LNCaP clone FGC (cell line): Measurements from ENCODE around the gene TTLL13.

Experiments used
- DNase-seq: peaks from one replicate; pipeline ENCODE4 v3.0.0-alpha.2; 2011; ENCODE audit warnings: low read depth
- H3K4me3 ChIP-seq: 2 replicates; pipeline ENCODE4 v1.5.1; 2011; ENCODE audit warnings: mild to moderate bottlenecking, low read depth, low read length, control low read depth
- CTCF ChIP-seq: IDR thresholded peaks from 2 replicates; pipeline ENCODE4 v1.5.1; 2012; ENCODE audit warnings: mild to moderate bottlenecking; ENCODE audit not compliant: control insufficient read depth, insufficient read depth; ENCODE audit errors: extremely low read depth

TTLL13 gene

GRCh38 chr15:90261811-90262210, 12.5 kb downstream of the TTLL13 start:
- H3K4me3 ChIP-seq = no peak overlapping the region
- no peak for TF ChIP-seq CTCF
- DNase-seq = no peak

- H3K4me3 ChIP-seq = no peak overlapping the region
- DNase-seq = no peak
- no peak for TF ChIP-seq CTCF
Measured at GRCh38 chr15:90262426-90262825, 13.1 kb downstream of the TTLL13 start.

GRCh38 chr15:90264671-90265070, 15.3 kb downstream of the TTLL13 start:
- no peak for DNase-seq
- TF ChIP-seq CTCF = no peak

DNA sequence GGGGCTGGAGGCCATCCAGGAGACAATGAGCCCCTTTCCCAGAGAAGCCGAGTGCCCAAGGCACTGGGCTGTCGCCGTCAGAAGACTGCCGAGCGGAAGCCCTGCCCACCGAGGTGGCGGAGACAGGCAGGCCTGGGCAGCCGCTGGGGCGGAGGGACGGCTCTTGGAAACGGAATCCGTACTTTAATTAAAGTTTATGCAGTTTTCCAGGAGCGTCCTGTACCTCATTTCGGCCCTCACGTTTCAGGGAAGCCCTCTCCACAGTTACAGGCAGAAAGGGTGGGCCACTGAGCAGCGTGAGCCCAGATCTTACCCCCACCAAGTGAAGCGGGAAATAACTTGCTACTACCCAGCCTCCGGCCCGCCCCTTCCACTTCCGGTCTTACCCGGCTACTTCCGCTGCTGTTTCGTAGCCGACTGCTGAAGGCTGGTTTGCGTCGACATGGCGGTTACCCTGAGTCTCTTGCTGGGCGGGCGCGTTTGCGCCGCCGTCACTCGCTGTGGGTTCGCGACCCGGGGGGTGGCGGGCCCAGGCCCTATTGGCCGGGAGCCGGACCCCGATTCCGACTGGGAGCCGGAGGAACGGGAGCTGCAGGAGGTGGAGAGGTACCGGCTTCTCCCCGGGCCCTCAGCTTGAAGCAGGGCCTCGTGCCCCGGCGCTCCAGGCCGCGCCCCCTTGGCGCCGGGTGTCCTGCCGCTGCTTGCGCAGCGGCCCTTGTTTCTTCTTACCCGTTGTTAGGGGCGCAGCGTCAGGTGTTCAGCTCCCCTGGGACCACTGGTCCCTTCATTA, 16.1 kb downstream of the TTLL13 start, which contains the start of gene NGRN:
NGRN (plus strand) TSS at position 402 of the 790 bp plus-strand sequence; CDS start at position 443, 41 bp downstream.
- peak within 1 kb of the TSS; percentile 75 for H3K4me3 ChIP-seq
- no peak for TF ChIP-seq CTCF
- DNase-seq = peak; percentile 72

More at GRCh38 chr15:90264671-90265070, 15.3 kb downstream of the TTLL13 start:
- peak overlapping the region; percentile 75 for H3K4me3 ChIP-seq

DNA sequence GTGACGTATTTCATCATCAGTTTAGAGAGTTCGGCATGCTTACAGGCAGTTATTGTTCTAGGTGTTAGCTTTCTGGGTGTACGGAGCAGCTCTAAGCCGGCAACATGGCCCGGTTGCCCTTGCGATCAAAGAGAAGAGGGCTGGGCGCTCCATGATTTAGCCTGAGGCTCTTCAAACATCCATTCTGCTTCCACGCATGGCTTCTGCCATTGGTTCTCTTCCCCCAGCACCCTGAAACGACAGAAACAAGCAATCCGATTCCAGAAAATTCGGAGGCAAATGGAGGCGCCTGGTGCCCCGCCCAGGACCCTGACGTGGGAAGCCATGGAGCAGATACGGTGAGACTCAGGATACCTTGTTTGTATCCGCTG, 16.7 kb downstream of the TTLL13 start:
- TF ChIP-seq CTCF = no peak
- peak overlapping the region; percentile 75 for H3K4me3 ChIP-seq
- no peak for DNase-seq

DNA sequence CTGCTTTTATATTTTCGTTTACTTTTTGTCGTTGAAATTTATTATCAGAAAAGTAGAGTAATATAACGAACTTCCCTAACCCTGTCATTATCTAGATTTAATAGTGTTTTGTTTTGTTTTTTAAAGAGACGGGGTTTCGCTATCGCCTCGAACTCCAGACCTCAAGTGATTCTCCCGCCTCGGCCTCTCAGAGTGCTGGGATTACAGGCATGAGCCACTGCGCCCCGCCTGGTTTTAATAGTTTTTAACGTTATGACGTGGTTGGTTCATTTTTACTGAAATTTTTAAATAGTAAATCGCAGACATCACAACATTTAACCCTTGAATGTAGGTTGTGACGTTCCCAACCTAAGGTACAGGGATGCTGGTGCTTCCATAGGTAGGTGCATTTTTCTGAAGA, 17.1 kb downstream of the TTLL13 start:
- no peak for TF ChIP-seq CTCF
- H3K4me3 ChIP-seq = peak overlapping the region; percentile 75
- no peak for DNase-seq

DNA sequence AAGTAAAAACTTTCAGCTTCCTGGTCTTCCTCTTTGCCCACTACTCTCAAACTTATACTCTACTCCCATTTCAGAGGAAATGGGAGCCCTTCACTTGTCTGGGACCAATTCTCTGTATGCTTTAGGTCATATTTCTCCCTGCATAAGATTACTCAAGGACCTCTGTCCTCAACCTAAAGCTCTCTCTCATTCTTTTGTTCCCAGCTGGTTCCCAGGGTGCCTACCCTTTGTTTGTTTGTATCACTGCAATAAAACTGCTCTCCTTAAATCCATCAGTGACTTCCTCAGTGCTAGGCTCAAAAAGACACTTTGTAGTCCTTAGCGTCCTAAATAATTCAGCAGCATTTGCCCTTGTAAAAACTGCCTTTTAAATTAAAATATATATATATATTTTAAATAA, 19.1 kb downstream of the TTLL13 start:
- no peak overlapping the region for H3K4me3 ChIP-seq
- TF ChIP-seq CTCF = no peak
- DNase-seq = no peak
